Progenitor cell of endocrine pancreas (in vitro differentiated cells): ENCODE results near the gene DPF3. TPM values are rescaled to one million over a fixed set of nuclear protein-coding genes. Genes with fewer than 3 reads are reported as not detected.

ENCODE experiments used
- DNase-seq: peaks from one replicate; pipeline ENCODE4 v3.0.0; 2021; ENCODE audit warnings: low spot score; ENCODE audit not compliant: unreplicated experiment
- H3K27ac Mint-ChIP-seq: 2 replicates; pipeline ENCODE4 v1.8.0; 2021; ENCODE audit warnings: mild to moderate bottlenecking, moderate library complexity, mixed read lengths
- H3K27me3 Mint-ChIP-seq: 2 replicates; pipeline ENCODE4 v1.8.0; 2021; ENCODE audit warnings: mixed read lengths
- H3K36me3 Mint-ChIP-seq: 2 replicates; pipeline ENCODE4 v1.8.0; 2022; ENCODE audit warnings: mixed read lengths; ENCODE audit not compliant: insufficient read depth
- H3K4me1 Mint-ChIP-seq: 2 replicates; pipeline ENCODE4 v1.8.0; 2021; ENCODE audit warnings: low read depth, mixed read lengths
- H3K4me3 Mint-ChIP-seq: 2 replicates; pipeline ENCODE4 v1.8.0; 2021; ENCODE audit warnings: low read depth, mild to moderate bottlenecking, moderate library complexity, mixed read lengths
- H3K9me3 Mint-ChIP-seq: 2 replicates; pipeline ENCODE4 v1.8.0; 2021; ENCODE audit warnings: low read depth, mixed read lengths
- CTCF ChIP-seq: fragments of 200-600 bp; sonication (generic); IDR thresholded peaks from one replicate; pipeline ENCODE4 v1.5.0; 2021; ENCODE audit warnings: antibody characterized with exemption, mild to moderate bottlenecking; ENCODE audit not compliant: unreplicated experiment
- total RNA-seq: library from RNA; stranded (reverse); gene quantifications from 2 replicates; pipeline ENCODE4 v1.2.1, GENCODE V29; 2021

The DPF3 gene
- total RNA-seq, 1 donor from 2014 or later: 2.2 TPM

GRCh38 chr14:72715850-72716228 lies 178.1 kb downstream of the DPF3 start:
- Mint-ChIP-seq H3K36me3 (no peaks in the 10 kb centered on the region), H3K27me3 (peaks cover 8% of the 10 kb centered on the region), H3K9me3 (no peaks in the 10 kb centered on the region), H3K4me1 (no peaks in the 10 kb centered on the region), H3K27ac (no peak overlapping the region), H3K4me3 (no peak overlapping the region)
- no peak for DNase-seq
- TF ChIP-seq CTCF: no peak

- Mint-ChIP-seq H3K27me3 (peaks cover 8% of the 10 kb centered on the region), H3K9me3 (no peaks in the 10 kb centered on the region), H3K4me3 (no peak overlapping the region), H3K36me3 (no peaks in the 10 kb centered on the region), H3K4me1 (no peaks in the 10 kb centered on the region), H3K27ac (no peak overlapping the region)
- TF ChIP-seq CTCF: no peak
- no peak for DNase-seq
Measured at GRCh38 chr14:72715215-72715849, 178.6 kb downstream of the DPF3 start.

GRCh38 chr14:72714871-72715214 lies 179.1 kb downstream of the DPF3 start:
- Mint-ChIP-seq H3K9me3 (no peaks in the 10 kb centered on the region), H3K4me3 (no peak overlapping the region), H3K36me3 (no peaks in the 10 kb centered on the region), H3K4me1 (no peaks in the 10 kb centered on the region), H3K27me3 (peaks cover 8% of the 10 kb centered on the region), H3K27ac (no peak overlapping the region)
- TF ChIP-seq CTCF: no peak
- no peak for DNase-seq

GRCh38 chr14:72714094-72714493 lies 179.8 kb downstream of the DPF3 start:
- no peak for TF ChIP-seq CTCF
- H3K4me1 Mint-ChIP-seq: no peaks in the 10 kb centered on the region
- no peak overlapping the region for H3K4me3 Mint-ChIP-seq
- no peaks in the 10 kb centered on the region for H3K36me3 Mint-ChIP-seq
- no peak for DNase-seq
- peaks cover 8% of the 10 kb centered on the region for H3K27me3 Mint-ChIP-seq
- no peak overlapping the region for H3K27ac Mint-ChIP-seq
- H3K9me3 Mint-ChIP-seq: no peaks in the 10 kb centered on the region

- Mint-ChIP-seq H3K4me1 (peaks cover 4% of the 10 kb centered on the region), H3K27ac (no peak overlapping the region), H3K9me3 (no peaks in the 10 kb centered on the region), H3K27me3 (peaks cover 8% of the 10 kb centered on the region), H3K36me3 (no peaks in the 10 kb centered on the region), H3K4me3 (no peak overlapping the region)
- DNase-seq: no peak
- TF ChIP-seq CTCF: no peak
Measured at GRCh38 chr14:72711936-72712335, 182.0 kb downstream of the DPF3 start.
